ENCODE results near the gene DSG2. TPM values are rescaled to one million over a fixed set of nuclear protein-coding genes. Genes with fewer than 3 reads are reported as not detected.

The DSG2 gene
- polyA plus RNA-seq, 3 donors: not detected

DNA sequence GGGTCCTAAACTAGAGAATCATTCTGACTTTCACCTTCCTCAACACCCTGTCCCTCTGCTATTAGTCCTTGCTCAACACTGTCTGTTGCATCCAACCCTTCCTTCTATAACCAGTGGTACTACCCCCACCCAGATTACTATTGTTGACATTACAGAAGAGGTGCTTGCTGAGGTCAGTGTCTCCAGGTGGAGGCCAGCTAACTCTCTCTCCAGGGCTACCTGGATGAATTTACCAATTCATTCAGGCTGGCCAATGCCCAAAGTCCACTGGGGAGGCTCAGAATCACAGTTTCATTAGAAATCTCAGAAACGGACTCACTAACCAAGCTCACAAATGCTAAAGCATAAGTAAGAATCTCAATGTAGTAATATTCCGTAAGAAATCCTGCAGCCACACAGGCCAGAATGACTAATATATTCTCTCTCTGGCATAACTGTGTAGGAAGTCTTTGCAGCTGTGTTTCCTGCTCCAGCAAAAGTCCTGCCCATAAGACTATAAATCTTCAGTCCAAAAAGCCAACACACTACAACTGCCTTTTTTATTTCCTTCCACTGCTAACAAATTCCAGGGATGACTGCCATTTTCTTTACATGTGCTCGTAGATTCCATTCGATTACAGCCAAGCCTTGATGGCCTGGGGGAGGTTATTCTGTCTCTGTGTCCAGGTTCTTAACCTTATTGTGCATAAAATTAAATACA lies 83.7 kb downstream of the DSG2 start:
- H3K27ac Mint-ChIP-seq: no peak overlapping the region
- H3K27me3 Mint-ChIP-seq (ENCODE audit: low read depth in 3 of 3): no peaks in the 10 kb centered on the region
- no CpG with 5 or more reads among the region's 4 CpGs for WGBS (ENCODE audit: insufficient coverage)
- H3K9me3 ChIP-seq (replicated peaks in 1 of 2; ENCODE audit: control insufficient read depth in 1 of 2, insufficient read depth in 1 of 2, low read length in 2 of 2): no peaks in the 10 kb centered on the region
- no peak overlapping the region for H3K9ac ChIP-seq (ENCODE audit: insufficient read depth, low read length, poor library complexity, severe bottlenecking)
- no peaks in the 10 kb centered on the region for H3K4me1 Mint-ChIP-seq
- H3K36me3 Mint-ChIP-seq: no peaks in the 10 kb centered on the region
- TF ChIP-seq, protein P1, sequence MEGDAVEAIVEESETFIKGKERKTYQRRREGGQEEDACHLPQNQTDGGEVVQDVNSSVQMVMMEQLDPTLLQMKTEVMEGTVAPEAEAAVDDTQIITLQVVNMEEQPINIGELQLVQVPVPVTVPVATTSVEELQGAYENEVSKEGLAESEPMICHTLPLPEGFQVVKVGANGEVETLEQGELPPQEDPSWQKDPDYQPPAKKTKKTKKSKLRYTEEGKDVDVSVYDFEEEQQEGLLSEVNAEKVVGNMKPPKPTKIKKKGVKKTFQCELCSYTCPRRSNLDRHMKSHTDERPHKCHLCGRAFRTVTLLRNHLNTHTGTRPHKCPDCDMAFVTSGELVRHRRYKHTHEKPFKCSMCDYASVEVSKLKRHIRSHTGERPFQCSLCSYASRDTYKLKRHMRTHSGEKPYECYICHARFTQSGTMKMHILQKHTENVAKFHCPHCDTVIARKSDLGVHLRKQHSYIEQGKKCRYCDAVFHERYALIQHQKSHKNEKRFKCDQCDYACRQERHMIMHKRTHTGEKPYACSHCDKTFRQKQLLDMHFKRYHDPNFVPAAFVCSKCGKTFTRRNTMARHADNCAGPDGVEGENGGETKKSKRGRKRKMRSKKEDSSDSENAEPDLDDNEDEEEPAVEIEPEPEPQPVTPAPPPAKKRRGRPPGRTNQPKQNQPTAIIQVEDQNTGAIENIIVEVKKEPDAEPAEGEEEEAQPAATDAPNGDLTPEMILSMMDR (IDR thresholded peaks at IDR 0.05): no peak
- no peaks in the 10 kb centered on the region for H3K79me2 ChIP-seq (ENCODE audit: insufficient read depth, low read length)
- no peak overlapping the region for H3K4me3 ChIP-seq (replicated peaks in 1 of 3; ENCODE audit: low read depth in 2 of 3, low read length in 3 of 3)
- no peaks in the 10 kb centered on the region for H3K4me1 ChIP-seq (ENCODE audit: control insufficient read depth in 1 of 2, insufficient read depth in 2 of 2, low read length in 2 of 2)
- no peak overlapping the region for H2AFZ ChIP-seq (ENCODE audit: insufficient read depth, low read depth, low read length, poor library complexity, severe bottlenecking)
- intact Hi-C loops (cut with micrococcal nuclease): no loop called here
- DNase-seq: no peak
- no peak overlapping the region for H3K27ac ChIP-seq (ENCODE audit: low read depth in 1 of 2, low read length in 2 of 2)
- no peak overlapping the region for H3K4me2 ChIP-seq (replicated peaks; ENCODE audit: extremely low read depth, low read length, poor library complexity, severe bottlenecking)
- H3K27me3 ChIP-seq (ENCODE audit: control insufficient read depth in 2 of 2, insufficient read depth in 2 of 2, low read length in 2 of 2): no peaks in the 10 kb centered on the region
- H3K36me3 ChIP-seq (replicated peaks in 1 of 2; ENCODE audit: control insufficient read depth in 1 of 2, insufficient read depth in 2 of 2, low read length in 2 of 2): no peaks in the 10 kb centered on the region
- no peak overlapping the region for H3K4me3 Mint-ChIP-seq
- peaks cover 0 to 2% (median 0%) of the 10 kb centered on the region in 7 donors for H3K9me3 Mint-ChIP-seq
- no peaks in the 10 kb centered on the region for H4K20me1 ChIP-seq (ENCODE audit: insufficient read depth, low read length)

DNA sequence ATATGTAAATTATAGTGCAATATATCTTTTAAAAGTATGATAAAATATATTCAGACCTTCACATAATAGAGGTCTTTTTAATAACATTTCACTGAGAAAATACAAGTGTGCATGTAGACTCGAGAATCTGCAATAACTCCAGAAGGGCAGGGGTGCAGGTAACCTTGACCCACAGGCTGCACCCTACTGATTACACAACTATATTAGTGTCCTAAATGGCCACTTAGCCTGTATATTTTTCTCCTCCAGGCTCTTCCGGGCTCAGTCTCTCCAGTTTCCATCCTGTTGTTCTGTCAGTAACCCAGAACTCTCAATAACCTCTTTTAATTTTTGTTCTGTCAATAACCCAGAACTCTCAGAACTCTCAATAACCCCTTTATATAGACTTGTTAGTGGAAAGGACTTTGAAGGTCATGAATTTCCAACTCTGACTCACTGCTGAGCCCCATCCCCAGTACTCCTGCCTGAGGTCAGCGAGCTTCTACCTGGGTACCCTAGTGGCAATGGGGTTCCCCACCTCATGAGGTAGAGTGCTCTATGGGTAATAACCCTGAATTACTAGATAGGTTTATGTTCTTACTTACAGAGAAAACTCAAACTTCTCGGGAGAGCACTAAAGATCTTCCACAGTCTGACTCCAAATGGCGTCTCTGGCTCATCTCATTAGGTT lies 85.3 kb downstream of the DSG2 start:
- Histone ChIP-seq H3K36me3 (replicated peaks in 1 of 2; ENCODE audit: control insufficient read depth in 1 of 2, insufficient read depth in 2 of 2, low read length in 2 of 2) (no peaks in the 10 kb centered on the region), H3K9me3 (replicated peaks in 1 of 2; ENCODE audit: control insufficient read depth in 1 of 2, insufficient read depth in 1 of 2, low read length in 2 of 2) (no peaks in the 10 kb centered on the region), H3K4me3 (replicated peaks in 1 of 3; ENCODE audit: low read depth in 2 of 3, low read length in 3 of 3) (no peak overlapping the region), H3K9ac (ENCODE audit: insufficient read depth, low read length, poor library complexity, severe bottlenecking) (no peak overlapping the region), H4K20me1 (ENCODE audit: insufficient read depth, low read length) (no peaks in the 10 kb centered on the region), H2AFZ (ENCODE audit: insufficient read depth, low read depth, low read length, poor library complexity, severe bottlenecking) (no peak overlapping the region), H3K4me2 (replicated peaks; ENCODE audit: extremely low read depth, low read length, poor library complexity, severe bottlenecking) (no peak overlapping the region), H3K4me1 (ENCODE audit: control insufficient read depth in 1 of 2, insufficient read depth in 2 of 2, low read length in 2 of 2) (no peaks in the 10 kb centered on the region), H3K27me3 (ENCODE audit: control insufficient read depth in 2 of 2, insufficient read depth in 2 of 2, low read length in 2 of 2) (no peaks in the 10 kb centered on the region), H3K79me2 (ENCODE audit: insufficient read depth, low read length) (no peaks in the 10 kb centered on the region), H3K27ac (ENCODE audit: low read depth in 1 of 2, low read length in 2 of 2) (no peak overlapping the region)
- peaks cover 0 to 2% (median 0%) of the 10 kb centered on the region in 7 donors for H3K9me3 Mint-ChIP-seq
- no peaks in the 10 kb centered on the region for H3K4me1 Mint-ChIP-seq
- WGBS (ENCODE audit: insufficient coverage): 96% methylated on average over 4 of the region's 5 CpGs
- intact Hi-C loops (cut with micrococcal nuclease): no loop called here
- no peak for DNase-seq
- TF ChIP-seq, protein P1 (IDR thresholded peaks at IDR 0.05): no peak
- H3K27me3 Mint-ChIP-seq (ENCODE audit: low read depth in 3 of 3): no peaks in the 10 kb centered on the region
- no peak overlapping the region for H3K4me3 Mint-ChIP-seq
- no peak overlapping the region for H3K27ac Mint-ChIP-seq
- no peaks in the 10 kb centered on the region for H3K36me3 Mint-ChIP-seq

Data from CD14-positive monocyte (primary cell).